ENCODE data around the gene FAM72A.
"Not testable (repeated sequence)": the region's sequence is repeated elsewhere in the genome, so short reads cannot be mapped to it uniquely, and the experiment has no call there.

DNA sequence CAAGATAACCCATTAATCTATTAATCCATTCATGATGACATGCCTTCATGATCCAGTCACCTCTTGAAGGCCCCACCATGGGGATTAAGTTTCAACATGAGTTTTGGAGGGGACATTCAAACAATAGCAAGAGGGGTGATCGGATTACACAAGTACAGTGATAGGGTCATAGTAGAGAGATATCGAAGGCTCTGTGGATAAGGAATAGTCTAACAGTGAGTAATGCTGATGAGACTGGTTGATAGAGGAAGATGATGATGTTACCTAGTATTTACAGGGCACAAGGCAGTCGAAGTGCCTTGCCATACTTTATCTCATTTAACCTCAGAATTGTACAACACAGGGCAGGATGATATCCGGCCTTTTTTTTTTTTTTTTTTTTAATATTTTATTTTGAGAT is 18.9 kb upstream of the FAM72A start:
- TF ChIP-seq, protein P1, sequence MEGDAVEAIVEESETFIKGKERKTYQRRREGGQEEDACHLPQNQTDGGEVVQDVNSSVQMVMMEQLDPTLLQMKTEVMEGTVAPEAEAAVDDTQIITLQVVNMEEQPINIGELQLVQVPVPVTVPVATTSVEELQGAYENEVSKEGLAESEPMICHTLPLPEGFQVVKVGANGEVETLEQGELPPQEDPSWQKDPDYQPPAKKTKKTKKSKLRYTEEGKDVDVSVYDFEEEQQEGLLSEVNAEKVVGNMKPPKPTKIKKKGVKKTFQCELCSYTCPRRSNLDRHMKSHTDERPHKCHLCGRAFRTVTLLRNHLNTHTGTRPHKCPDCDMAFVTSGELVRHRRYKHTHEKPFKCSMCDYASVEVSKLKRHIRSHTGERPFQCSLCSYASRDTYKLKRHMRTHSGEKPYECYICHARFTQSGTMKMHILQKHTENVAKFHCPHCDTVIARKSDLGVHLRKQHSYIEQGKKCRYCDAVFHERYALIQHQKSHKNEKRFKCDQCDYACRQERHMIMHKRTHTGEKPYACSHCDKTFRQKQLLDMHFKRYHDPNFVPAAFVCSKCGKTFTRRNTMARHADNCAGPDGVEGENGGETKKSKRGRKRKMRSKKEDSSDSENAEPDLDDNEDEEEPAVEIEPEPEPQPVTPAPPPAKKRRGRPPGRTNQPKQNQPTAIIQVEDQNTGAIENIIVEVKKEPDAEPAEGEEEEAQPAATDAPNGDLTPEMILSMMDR (IDR thresholded peaks at IDR 0.05; ENCODE audit: low read depth, low read length): not testable (repeated sequence)
- not testable (repeated sequence) for TF ChIP-seq MAX (IDR thresholded peaks at IDR 0.05; ENCODE audit: low read depth, low read length); POLR2A (IDR thresholded peaks at IDR 0.05; ENCODE audit: extremely low read depth, insufficient read length); MYC (IDR thresholded peaks at IDR 0.05; ENCODE audit: low read depth, low read length)

Measured in NB4 (cell line).